GM19438 (cell line): ENCODE measurements around the gene PNPO.

Experiments
- ATAC-seq: cut with Tn5 transposase; IDR thresholded peaks from one replicate; pipeline ENCODE4 v1.9.1; 2021; ENCODE audit warnings: low read depth; ENCODE audit not compliant: unreplicated experiment

The PNPO gene

GRCh38 chr17:47941246-47942095 is at the start of gene PNPO:
PNPO (plus strand) TSS chr17:47941571; CDS start chr17:47941676, 105 bp downstream.
- peak; percentile 95 for ATAC-seq

GRCh38 chr17:47894498-47895346 is 46.6 kb upstream of the PNPO start:
- no peak for ATAC-seq

- ATAC-seq = no peak
Observed at GRCh38 chr17:47895347-47895855, 46.0 kb upstream of the PNPO start.

GRCh38 chr17:47895856-47896671 is 45.3 kb upstream of the PNPO start, which contains the start of gene SP2:
SP2 (plus strand) TSS chr17:47896236; CDS start chr17:47896287, 51 bp downstream.
- peak; percentile 90 for ATAC-seq

- no peak for ATAC-seq
Observed at GRCh38 chr17:47896672-47897490, 44.5 kb upstream of the PNPO start.

- ATAC-seq = no peak
Observed at GRCh38 chr17:47897561-47897960, 43.8 kb upstream of the PNPO start.

- ATAC-seq = no peak
Observed at GRCh38 chr17:47898241-47898640, 43.1 kb upstream of the PNPO start.

- ATAC-seq = no peak
Observed at GRCh38 chr17:47899643-47900042, 41.7 kb upstream of the PNPO start.

- no peak for ATAC-seq
Observed at GRCh38 chr17:47901423-47901822, 39.9 kb upstream of the PNPO start.

GRCh38 chr17:47902039-47902744 is 39.2 kb upstream of the PNPO start:
- no peak for ATAC-seq

- no peak for ATAC-seq
Observed at GRCh38 chr17:47905221-47905733, 36.1 kb upstream of the PNPO start.

- no peak for ATAC-seq
Observed at GRCh38 chr17:47906443-47906842, 34.9 kb upstream of the PNPO start.

GRCh38 chr17:47907932-47908562 is 33.3 kb upstream of the PNPO start:
- no peak for ATAC-seq

- no peak for ATAC-seq
Observed at GRCh38 chr17:47913050-47913449, 28.3 kb upstream of the PNPO start.

GRCh38 chr17:47914306-47914948 is 26.9 kb upstream of the PNPO start:
- ATAC-seq = no peak

- no peak for ATAC-seq
Observed at GRCh38 chr17:47915776-47916398, 25.5 kb upstream of the PNPO start.

GRCh38 chr17:47916489-47917208 is 24.7 kb upstream of the PNPO start:
- no peak for ATAC-seq
